ENCODE results near the gene NIN. TPM values are rescaled to one million over a fixed set of nuclear protein-coding genes. Genes with fewer than 3 reads are reported as not detected.

The NIN gene
- total RNA-seq, 4 donors from 2014 or later = 9.4 to 66.3 (median 26.5) TPM

GRCh38 chr14:50670196-50670865 lies 160.6 kb downstream of the NIN start:
- no peak for DNase-seq
- Histone ChIP-seq H3K9me3 (no peaks in the 10 kb centered on the region), H3K4me3 (no peak overlapping the region), H3K27ac (no peak overlapping the region), H3K36me3 (no peaks in the 10 kb centered on the region), H3K4me1 (peaks cover 0 to 26% (median 14%) of the 10 kb centered on the region in 4 donors), H3K27me3 (no peaks in the 10 kb centered on the region)
- WGBS, 2 donors (ENCODE audit: low coverage in 1 of 2) = 91 to 92% methylated on average over 9 to 10 of the region's 10 CpGs
- intact Hi-C loops (cut with DNase I; ENCODE audit: low total_unique reads) (no loop called here), in situ Hi-C loops (cut with MboI; ENCODE audit: low pct_ligation_motif_present in 1 of 4, low pct_unique_long_range_greater_than_20kb in 1 of 4, low sequenced_read_pairs in 3 of 4) (no loop called here)
- TF ChIP-seq CTCF (IDR thresholded peaks at IDR 0.05) (no peak), EP300 (IDR thresholded peaks at IDR 0.05; ENCODE audit: low read depth) (no peak), POLR2A (IDR thresholded peaks at IDR 0.05) (no peak), POLR2AphosphoS5 (IDR thresholded peaks at IDR 0.05) (no peak)

Small RNA genes lying within 50 kb of the gene (small RNA-seq; reads per million reads assigned to genes)
- gene RF00593 = 0 reads per million in 4 donors

Other genes with a start within 250 kb of the NIN start
- 10 to 100 TPM; 14.9 to 81.0 (median 23.2) TPM for gene SAV1, start 162.9 kb downstream of the NIN start, total RNA-seq
- 1 to 10 TPM in 2 of 4 donors, under 1 TPM in 1, not detected in 1; 0.32 to 7.9 (median 2.5) TPM for gene ABHD12B, start 40.9 kb upstream of the NIN start, total RNA-seq
- 10 to 100 TPM; 10.8 to 51.8 (median 26.0) TPM for gene PYGL, start 113.3 kb upstream of the NIN start, total RNA-seq

Measured in transverse colon (tissue), 4 donors.